K562 (cell line): ENCODE measurements around the gene ZYG11A. TPM values are rescaled to one million over a fixed set of nuclear protein-coding genes. Genes with fewer than 3 reads are reported as not detected.

Experiments used
- microRNA counts: library from miRNA; unstranded; fragments of <30 nt; microRNA quantifications from one replicate; lab custom pipeline; 2016
- microRNA-seq: library from miRNA; unstranded; fragments of <30 nt; microRNA quantifications from one replicate; pipeline ENCODE4, GENCODE V29; 2018; ENCODE audit warnings: borderline microRNAs expressed
- polyA plus RNA-seq, 8 experiments: library from polyadenylated mRNA; depleted of rRNA in 4 of 8; stranded (reverse) in 5 of 8; unstranded in 3 of 8; fragments of >200 nt; fragmentation: Nextera tagmentation in 2 of 8; fragmentation: Illumina TruSeq in 1 of 8; extraction: Ambion mirVana in 2 of 8; extraction: Trizol in 1 of 8; gene quantifications; 2 replicates each; pipeline versions ENCODE4 v1.2.1 to v1.2.3, GENCODE V29; 2011 to 2014; ENCODE audit warnings: inconsistent platforms in 1 of 8, missing spikeins in 1 of 8
- small RNA-seq: library from RNA; depleted of rRNA; stranded (forward); fragments of <200 nt; gene quantifications from one replicate; pipeline ENCODE3, GENCODE V24; 2014
- total RNA-seq, 7 experiments: library from RNA; depleted of rRNA in 6 of 7; stranded (reverse); fragments of >200 nt in 6 of 7; fragmentation: Illumina TruSeq in 2 of 7; extraction: Trizol in 2 of 7; gene quantifications; 2 replicates each; pipeline versions ENCODE4 v1.2.1 to v1.2.3, GENCODE V29; 2011 to 2021; ENCODE audit warnings: low replicate concordance in 1 of 7

ZYG11A gene
- total and polyA plus RNA-seq, 9 of the 15 experiments (the other 6 are each of a cell fraction or from before 2014, with no cell fraction given) = 4.5 to 21.9 (median 14.0) TPM

MicroRNAs within 50 kb of the gene (microRNA counts, 767-probe panel; counts per million panel counts)
- microRNA hsa-miR-1273f (lab: Ali Mortazavi, UCI) (not detected), microRNA hsa-miR-1273g-5p (lab: Ali Mortazavi, UCI) (not detected)

Small RNA genes within 50 kb of the gene (microRNA-seq; reads per million reads assigned to microRNA genes)
- gene MIR1273F (not detected), gene MIR1273G (not detected), gene MIR5095 (not detected)

Small RNA genes within 50 kb of the gene (small RNA-seq; reads per million reads assigned to genes)
- gene AC099677.1 = not detected
- gene AC099677.2 = not detected
- gene MIR1273F = not detected
- not detected for gene MIR1273G
- gene MIR5095 = not detected
- gene RNU6-969P = not detected

Other genes starting within 250 kb of the ZYG11A start
- not detected in 2 replicates for gene GPX7, start 240.4 kb upstream of the ZYG11A start, total RNA-seq (2014; rRNA removed)
- not detected in 2 replicates for gene GPX7, start 240.4 kb upstream of the ZYG11A start, total RNA-seq (2014; rRNA removed; fragmentation: Illumina TruSeq; extraction: Trizol)
- gene GPX7, start 240.4 kb upstream of the ZYG11A start, total RNA-seq (2015; rRNA removed; fragmentation: Illumina TruSeq; extraction: Trizol) = not detected in 2 replicates
- gene GPX7, start 240.4 kb upstream of the ZYG11A start, total RNA-seq (2021) = not detected in 2 replicates
- gene GPX7, start 240.4 kb upstream of the ZYG11A start, polyA plus RNA-seq (2011; rRNA removed) = 0.07 TPM in 1 of 2 replicates, not detected in the other
- not detected in 2 replicates for gene GPX7, start 240.4 kb upstream of the ZYG11A start, polyA plus RNA-seq (2014; fragmentation: Illumina TruSeq; extraction: Trizol)
- gene GPX7, start 240.4 kb upstream of the ZYG11A start, polyA plus RNA-seq (2014; fragmentation: Nextera tagmentation; extraction: Ambion mirVana) = under 1 TPM in 1 of 2 experiments, not detected in 1; 0.08 TPM
- not detected in 2 replicates for gene GPX7, start 240.4 kb upstream of the ZYG11A start, polyA plus RNA-seq (2014; rRNA removed)
- not detected in 2 replicates for gene SHISAL2A, start 209.6 kb upstream of the ZYG11A start, total RNA-seq (2014; rRNA removed)
- not detected in 2 replicates for gene SHISAL2A, start 209.6 kb upstream of the ZYG11A start, total RNA-seq (2014; rRNA removed; fragmentation: Illumina TruSeq; extraction: Trizol)
- gene SHISAL2A, start 209.6 kb upstream of the ZYG11A start, total RNA-seq (2015; rRNA removed; fragmentation: Illumina TruSeq; extraction: Trizol) = not detected in 2 replicates
- 0.11 TPM in 1 of 2 replicates, not detected in the other for gene SHISAL2A, start 209.6 kb upstream of the ZYG11A start, total RNA-seq (2021)
- not detected in 2 replicates for gene SHISAL2A, start 209.6 kb upstream of the ZYG11A start, polyA plus RNA-seq (2011; rRNA removed)
- gene SHISAL2A, start 209.6 kb upstream of the ZYG11A start, polyA plus RNA-seq (2014; fragmentation: Illumina TruSeq; extraction: Trizol) = not detected in 2 replicates
- gene SHISAL2A, start 209.6 kb upstream of the ZYG11A start, polyA plus RNA-seq (2014; fragmentation: Nextera tagmentation; extraction: Ambion mirVana) = not detected
- gene SHISAL2A, start 209.6 kb upstream of the ZYG11A start, polyA plus RNA-seq (2014; rRNA removed) = not detected in 2 replicates
- gene COA7, start 144.4 kb upstream of the ZYG11A start, total RNA-seq (2014; rRNA removed) = 19.4 and 22.9 TPM in 2 replicates
- 48.8 and 50.2 TPM in 2 replicates for gene COA7, start 144.4 kb upstream of the ZYG11A start, total RNA-seq (2014; rRNA removed; fragmentation: Illumina TruSeq; extraction: Trizol)
- gene COA7, start 144.4 kb upstream of the ZYG11A start, total RNA-seq (2015; rRNA removed; fragmentation: Illumina TruSeq; extraction: Trizol) = 50.6 and 53.9 TPM in 2 replicates
- gene COA7, start 144.4 kb upstream of the ZYG11A start, total RNA-seq (2021) = 59.3 and 61.3 TPM in 2 replicates
- gene COA7, start 144.4 kb upstream of the ZYG11A start, polyA plus RNA-seq (2011; rRNA removed) = 42.7 and 51.0 TPM in 2 replicates
- 37.3 and 45.9 TPM in 2 replicates for gene COA7, start 144.4 kb upstream of the ZYG11A start, polyA plus RNA-seq (2014; fragmentation: Illumina TruSeq; extraction: Trizol)
- gene COA7, start 144.4 kb upstream of the ZYG11A start, polyA plus RNA-seq (2014; fragmentation: Nextera tagmentation; extraction: Ambion mirVana) = 10 to 100 TPM; 59.6 to 82.8 TPM
- gene COA7, start 144.4 kb upstream of the ZYG11A start, polyA plus RNA-seq (2014; rRNA removed) = 34.2 and 43.7 TPM in 2 replicates
- 12.2 and 15.7 TPM in 2 replicates for gene ZYG11B, start 116.3 kb upstream of the ZYG11A start, total RNA-seq (2014; rRNA removed)
- 22.2 and 24.5 TPM in 2 replicates for gene ZYG11B, start 116.3 kb upstream of the ZYG11A start, total RNA-seq (2014; rRNA removed; fragmentation: Illumina TruSeq; extraction: Trizol)
- 18.7 and 21.0 TPM in 2 replicates for gene ZYG11B, start 116.3 kb upstream of the ZYG11A start, total RNA-seq (2015; rRNA removed; fragmentation: Illumina TruSeq; extraction: Trizol)
- gene ZYG11B, start 116.3 kb upstream of the ZYG11A start, total RNA-seq (2021) = 19.7 and 20.4 TPM in 2 replicates
- gene ZYG11B, start 116.3 kb upstream of the ZYG11A start, polyA plus RNA-seq (2011; rRNA removed) = 18.1 and 18.4 TPM in 2 replicates
- 8.5 and 9.2 TPM in 2 replicates for gene ZYG11B, start 116.3 kb upstream of the ZYG11A start, polyA plus RNA-seq (2014; fragmentation: Illumina TruSeq; extraction: Trizol)
- gene ZYG11B, start 116.3 kb upstream of the ZYG11A start, polyA plus RNA-seq (2014; fragmentation: Nextera tagmentation; extraction: Ambion mirVana) = 1 to 10 TPM; 4.9 to 6.1 TPM
- gene ZYG11B, start 116.3 kb upstream of the ZYG11A start, polyA plus RNA-seq (2014; rRNA removed) = 7.9 and 8.8 TPM in 2 replicates
- gene ECHDC2, start 79.0 kb downstream of the ZYG11A start, total RNA-seq (2014; rRNA removed) = not detected in 2 replicates
- 0.38 TPM in 1 of 2 replicates, not detected in the other for gene ECHDC2, start 79.0 kb downstream of the ZYG11A start, total RNA-seq (2014; rRNA removed; fragmentation: Illumina TruSeq; extraction: Trizol)
- gene ECHDC2, start 79.0 kb downstream of the ZYG11A start, total RNA-seq (2015; rRNA removed; fragmentation: Illumina TruSeq; extraction: Trizol) = 0.26 and 0.29 TPM in 2 replicates
- 0.69 and 1.5 TPM in 2 replicates for gene ECHDC2, start 79.0 kb downstream of the ZYG11A start, total RNA-seq (2021)
- gene ECHDC2, start 79.0 kb downstream of the ZYG11A start, polyA plus RNA-seq (2011; rRNA removed) = 0.38 and 0.74 TPM in 2 replicates
- gene ECHDC2, start 79.0 kb downstream of the ZYG11A start, polyA plus RNA-seq (2014; fragmentation: Illumina TruSeq; extraction: Trizol) = 0.17 TPM in 1 of 2 replicates, not detected in the other
- gene ECHDC2, start 79.0 kb downstream of the ZYG11A start, polyA plus RNA-seq (2014; fragmentation: Nextera tagmentation; extraction: Ambion mirVana) = 1 to 10 TPM; 2.0 to 2.6 TPM
- gene ECHDC2, start 79.0 kb downstream of the ZYG11A start, polyA plus RNA-seq (2014; rRNA removed) = 0.12 and 1.3 TPM in 2 replicates
- gene SCP2, start 84.5 kb downstream of the ZYG11A start, total RNA-seq (2014; rRNA removed) = 57.7 and 63.8 TPM in 2 replicates
- gene SCP2, start 84.5 kb downstream of the ZYG11A start, total RNA-seq (2014; rRNA removed; fragmentation: Illumina TruSeq; extraction: Trizol) = 135 and 151 TPM in 2 replicates
- 110 and 116 TPM in 2 replicates for gene SCP2, start 84.5 kb downstream of the ZYG11A start, total RNA-seq (2015; rRNA removed; fragmentation: Illumina TruSeq; extraction: Trizol)
- 71.0 and 73.6 TPM in 2 replicates for gene SCP2, start 84.5 kb downstream of the ZYG11A start, total RNA-seq (2021)
- gene SCP2, start 84.5 kb downstream of the ZYG11A start, polyA plus RNA-seq (2011; rRNA removed) = 76.7 and 84.5 TPM in 2 replicates
- 101 and 106 TPM in 2 replicates for gene SCP2, start 84.5 kb downstream of the ZYG11A start, polyA plus RNA-seq (2014; fragmentation: Illumina TruSeq; extraction: Trizol)
- gene SCP2, start 84.5 kb downstream of the ZYG11A start, polyA plus RNA-seq (2014; fragmentation: Nextera tagmentation; extraction: Ambion mirVana) = 100 to 1,000 TPM; 197 to 258 TPM
- 78.7 and 81.8 TPM in 2 replicates for gene SCP2, start 84.5 kb downstream of the ZYG11A start, polyA plus RNA-seq (2014; rRNA removed)
- not detected in 2 replicates for gene PODN, start 219.5 kb downstream of the ZYG11A start, total RNA-seq (2014; rRNA removed)
- not detected in 2 replicates for gene PODN, start 219.5 kb downstream of the ZYG11A start, total RNA-seq (2014; rRNA removed; fragmentation: Illumina TruSeq; extraction: Trizol)
- not detected in 2 replicates for gene PODN, start 219.5 kb downstream of the ZYG11A start, total RNA-seq (2015; rRNA removed; fragmentation: Illumina TruSeq; extraction: Trizol)
- 0.09 TPM in 1 of 2 replicates, not detected in the other for gene PODN, start 219.5 kb downstream of the ZYG11A start, total RNA-seq (2021)
- gene PODN, start 219.5 kb downstream of the ZYG11A start, polyA plus RNA-seq (2011; rRNA removed) = not detected in 2 replicates
- gene PODN, start 219.5 kb downstream of the ZYG11A start, polyA plus RNA-seq (2014; fragmentation: Illumina TruSeq; extraction: Trizol) = not detected in 2 replicates
- not detected for gene PODN, start 219.5 kb downstream of the ZYG11A start, polyA plus RNA-seq (2014; fragmentation: Nextera tagmentation; extraction: Ambion mirVana)
- not detected in 2 replicates for gene PODN, start 219.5 kb downstream of the ZYG11A start, polyA plus RNA-seq (2014; rRNA removed)